H1 (cell line): ENCODE results near the gene THAP5. TPM values are rescaled to one million over a fixed set of nuclear protein-coding genes. Genes with fewer than 3 reads are reported as not detected.

Source experiments
- CTCF ChIA-PET: fragments of 300-600 bp; sonication (Branson Sonifier 250); formaldehyde crosslinking; loops from one replicate; lab custom pipeline; 2021; ENCODE audit not compliant: partially characterized antibody; lab: Charles Lee
- POLR2A ChIA-PET: fragments of 300-600 bp; sonication (Branson Sonifier 250); formaldehyde crosslinking; loops from one replicate; lab custom pipeline; 2021; ENCODE audit warnings: inconsistent platforms; ENCODE audit not compliant: partially characterized antibody; lab: Charles Lee
- DNase-seq, 2 experiments: peaks; one replicate each; pipeline versions ENCODE4 v3.0.0 to v3.0.0-alpha.2; 2010 to 2022; ENCODE audit warnings: low spot score in 2 of 2, low read depth in 1 of 2, mixed read lengths in 1 of 2
- FAIRE-seq: peaks from 2 replicates; lab custom pipeline; 2011; peaks lifted over from hg19 to GRCh38; lab: Jason Lieb, UNC
- H2AFZ ChIP-seq: 2 replicates; pipeline ENCODE4 v1.8.1; 2012; ENCODE audit warnings: low read length, inconsistent platforms
- H2AK5ac ChIP-seq: 2 replicates; pipeline ENCODE4 v1.6.1; 2013; ENCODE audit warnings: low read depth, low read length
- H2BK120ac ChIP-seq: replicated peaks from 2 replicates; pipeline ENCODE3; 2013; ENCODE audit warnings: low read depth, low read length, inconsistent platforms
- H2BK12ac ChIP-seq: 2 replicates; pipeline ENCODE4 v1.6.1; 2013; ENCODE audit warnings: low read depth, low read length
- H2BK15ac ChIP-seq: 2 replicates; pipeline ENCODE4 v1.6.1; 2013; ENCODE audit warnings: low read length
- H2BK20ac ChIP-seq: 2 replicates; pipeline ENCODE4 v1.6.1; 2013; ENCODE audit warnings: low read length
- H2BK5ac ChIP-seq: 2 replicates; pipeline ENCODE4 v1.6.1; 2013; ENCODE audit warnings: low read depth, low read length
- H3K14ac ChIP-seq: 2 replicates; pipeline ENCODE4 v1.6.1; 2013; ENCODE audit warnings: inconsistent platforms; ENCODE audit not compliant: insufficient read length
- H3K18ac ChIP-seq: 2 replicates; pipeline ENCODE4 v1.6.1; 2013; ENCODE audit warnings: low read length; ENCODE audit errors: extremely low read depth
- H3K23ac ChIP-seq: 2 replicates; pipeline ENCODE4 v1.6.1; 2013; ENCODE audit warnings: inconsistent platforms; ENCODE audit not compliant: insufficient read length
- H3K23me2 ChIP-seq: 2 replicates; pipeline ENCODE4 v1.6.1; 2013; ENCODE audit warnings: low read depth, low read length
- H3K27ac ChIP-seq: 2 replicates; pipeline ENCODE4 v1.6.1; 2011; ENCODE audit warnings: low read depth, low read length, inconsistent platforms
- H3K27me3 ChIP-seq, 4 experiments: replicated peaks in 1 of 4; 1 replicate in 1 of 4; 2 replicates in 3 of 4; pipeline versions ENCODE4 v1.6.1 to v1.8.1; 2011 to 2013; ENCODE audit warnings: low read length in 3 of 4, mild to moderate bottlenecking in 3 of 4, inconsistent platforms in 2 of 4, mixed read lengths in 2 of 4, moderate library complexity in 1 of 4; ENCODE audit not compliant: control insufficient read depth in 3 of 4, insufficient read depth in 3 of 4; ENCODE audit errors: extremely low read depth in 1 of 4
- H3K36me3 ChIP-seq, 4 experiments: 2 replicates each; pipeline versions ENCODE4 v1.6.1 to v1.8.1; 2011 to 2013; ENCODE audit warnings: mild to moderate bottlenecking in 4 of 4, low read length in 3 of 4, moderate library complexity in 2 of 4, control low read depth in 1 of 4, inconsistent platforms in 1 of 4; ENCODE audit not compliant: insufficient read depth in 4 of 4, control insufficient read depth in 2 of 4
- H3K4ac ChIP-seq: replicated peaks from 2 replicates; pipeline ENCODE3; 2013; ENCODE audit warnings: low read length, low read depth, mixed read lengths, inconsistent platforms; ENCODE audit not compliant: insufficient read length
- H3K4me1 ChIP-seq, 4 experiments: replicated peaks in 1 of 4; 1 replicate in 1 of 4; 2 replicates in 3 of 4; pipeline versions ENCODE4 v1.6.1 to v1.8.1; 2011 to 2013; ENCODE audit warnings: low read length in 3 of 4, inconsistent platforms in 2 of 4, mixed read lengths in 1 of 4; ENCODE audit not compliant: insufficient read depth in 4 of 4, control insufficient read depth in 3 of 4
- H3K4me2 ChIP-seq, 2 experiments: 2 replicates each; pipeline versions ENCODE4 v1.6.1 to v1.8.1; 2011 to 2013; ENCODE audit warnings: low read depth in 2 of 2, low read length in 2 of 2, control low read depth in 1 of 2, inconsistent platforms in 1 of 2, mild to moderate bottlenecking in 1 of 2; ENCODE audit not compliant: insufficient read depth in 1 of 2
- H3K4me3 ChIP-seq, 4 experiments: fragments of 200-600, 300-600 bp in 1 of 4; sonication (generic), shearing (Covaris generic), sonication (Bioruptor Twin) in 1 of 4; 2 replicates each; pipeline versions ENCODE4 v1.5.1 to v1.8.1; 2011 to 2016; ENCODE audit warnings: low read length in 4 of 4, low read depth in 3 of 4, control low read depth in 2 of 4, inconsistent platforms in 2 of 4, mild to moderate bottlenecking in 2 of 4, mixed read lengths in 1 of 4, moderate library complexity in 1 of 4; ENCODE audit not compliant: insufficient read depth in 2 of 4; ENCODE audit errors: extremely low read depth in 1 of 4
- H3K56ac ChIP-seq: replicated peaks from 2 replicates; pipeline ENCODE3; 2013; ENCODE audit warnings: low read depth, mild to moderate bottlenecking, mixed read lengths, low read length, inconsistent platforms; ENCODE audit not compliant: insufficient read length
- H3K79me1 ChIP-seq: 2 replicates; pipeline ENCODE4 v1.6.1; 2013; ENCODE audit warnings: low read depth, low read length, control low read depth
- H3K79me2 ChIP-seq, 2 experiments: 2 replicates each; pipeline versions ENCODE4 v1.6.1 to v1.8.1; 2012 to 2013; ENCODE audit warnings: low read length in 2 of 2, mild to moderate bottlenecking in 2 of 2, inconsistent platforms in 1 of 2; ENCODE audit not compliant: insufficient read depth in 2 of 2, control insufficient read depth in 1 of 2
- H3K9ac ChIP-seq, 4 experiments: replicated peaks in 1 of 4; 1 replicate in 1 of 4; 2 replicates in 3 of 4; pipeline versions ENCODE4 v1.6.1 to v1.8.1; 2011 to 2013; ENCODE audit warnings: low read depth in 3 of 4, low read length in 3 of 4, control low read depth in 2 of 4, mild to moderate bottlenecking in 2 of 4, moderate library complexity in 2 of 4, inconsistent platforms in 1 of 4; ENCODE audit errors: extremely low read depth in 1 of 4
- H3K9me3 ChIP-seq, 2 experiments: 2 replicates each; pipeline versions ENCODE4 v1.6.1 to v1.8.1; 2012 to 2013; ENCODE audit warnings: mild to moderate bottlenecking in 2 of 2, moderate library complexity in 2 of 2, control low read depth in 1 of 2, inconsistent platforms in 1 of 2, low read depth in 1 of 2, low read length in 1 of 2, mixed read lengths in 1 of 2; ENCODE audit not compliant: insufficient read depth in 2 of 2
- H4K20me1 ChIP-seq, 2 experiments: replicated peaks in 1 of 2; 2 replicates each; pipeline versions ENCODE3 to v1.8.1; 2011 to 2013; ENCODE audit warnings: inconsistent platforms in 2 of 2, low read length in 2 of 2, mild to moderate bottlenecking in 1 of 2; ENCODE audit not compliant: insufficient read depth in 2 of 2, control insufficient read depth in 1 of 2
- H4K5ac ChIP-seq: 2 replicates; pipeline ENCODE4 v1.6.1; 2013; ENCODE audit warnings: low read length, low read depth, mixed read lengths, inconsistent platforms; ENCODE audit not compliant: insufficient read length
- H4K8ac ChIP-seq: 2 replicates; pipeline ENCODE4 v1.8.0; 2013; ENCODE audit warnings: mild to moderate bottlenecking, moderate library complexity, low read length, inconsistent platforms; ENCODE audit not compliant: insufficient read depth; ENCODE audit errors: extremely low read depth
- H4K91ac ChIP-seq: replicated peaks from 2 replicates; pipeline ENCODE3; 2013; ENCODE audit warnings: low read length, mixed read lengths, inconsistent platforms; ENCODE audit not compliant: insufficient read length
- CHD2 ChIP-seq: IDR thresholded peaks from 2 replicates; pipeline ENCODE4 v1.6.1; 2012; ENCODE audit warnings: low read length, improper control_type of control experiment
- CREB1 ChIP-seq: IDR thresholded peaks from 2 replicates; pipeline ENCODE4 v1.6.1; 2012; ENCODE audit warnings: inconsistent platforms
- CTBP2 ChIP-seq: IDR thresholded peaks from 2 replicates; pipeline ENCODE4 v1.7.0; 2011; ENCODE audit warnings: borderline replicate concordance, mild to moderate bottlenecking, moderate library complexity, mixed read lengths, low read length; ENCODE audit not compliant: insufficient read depth, insufficient read length
- GABPA ChIP-seq: IDR thresholded peaks from 2 replicates; pipeline ENCODE4 v1.6.1; 2011; ENCODE audit warnings: mild to moderate bottlenecking, low read length, moderate library complexity, borderline replicate concordance; ENCODE audit not compliant: insufficient read depth
- KDM5A ChIP-seq: fragments of 200-600 bp; IDR thresholded peaks from 2 replicates; pipeline ENCODE4 v1.7.1; 2012; ENCODE audit warnings: mild to moderate bottlenecking, low read length, inconsistent platforms, mixed read lengths
- TCF12 ChIP-seq: IDR thresholded peaks from 2 replicates; pipeline ENCODE4 v1.6.1; 2011; ENCODE audit warnings: low read depth, mild to moderate bottlenecking, low read length
- whole genome bisulfite sequencing, 2 experiments: shearing (Covaris generic) in 1 of 2; methylation state at CpG; one replicate each; pipeline versions ENCODE4 v1.1.6 to v1.1.7; 2013 to 2015; ENCODE audit warnings: low lambda C conversion rate in 2 of 2, mixed read lengths in 2 of 2, inconsistent platforms in 1 of 2, low coverage in 1 of 2, missing lambda C conversion rate in 1 of 2; ENCODE audit not compliant: insufficient replicate concordance in 2 of 2, insufficient coverage in 1 of 2, insufficient read length in 1 of 2; ENCODE audit errors: extremely low coverage in 1 of 2, missing lambda C conversion rate in 1 of 2; 5-methylcytosine and 5-hydroxymethylcytosine counted together
- polyA plus RNA-seq, 7 experiments: library from polyadenylated mRNA; depleted of rRNA in 3 of 7; stranded (reverse) in 5 of 7; unstranded in 2 of 7; fragments of >200 nt in 5 of 7; fragments of 200-250 nt in 2 of 7; gene quantifications; 1 replicate in 5 of 7; 2 replicates in 1 of 7; 4 replicates in 1 of 7; pipeline versions ENCODE4 v1.2.1 to v1.2.3, GENCODE V29; 2011 to 2013; ENCODE audit warnings: missing spikeins in 2 of 7, mixed read lengths in 2 of 7
- total RNA-seq: library from RNA; stranded (reverse); fragmentation: NEBNext Ultra II Directional; extraction: Animal tissue kit (Norgen Biotek cat#: 25700); gene quantifications from 2 replicates; pipeline ENCODE4 v1.2.1, GENCODE V29; 2021

Gene THAP5
- total and polyA plus RNA-seq, 2 of the 8 experiments (the other 6 are each of a cell fraction or from before 2014, with no cell fraction given): 3.9 to 24.2 TPM

DNA sequence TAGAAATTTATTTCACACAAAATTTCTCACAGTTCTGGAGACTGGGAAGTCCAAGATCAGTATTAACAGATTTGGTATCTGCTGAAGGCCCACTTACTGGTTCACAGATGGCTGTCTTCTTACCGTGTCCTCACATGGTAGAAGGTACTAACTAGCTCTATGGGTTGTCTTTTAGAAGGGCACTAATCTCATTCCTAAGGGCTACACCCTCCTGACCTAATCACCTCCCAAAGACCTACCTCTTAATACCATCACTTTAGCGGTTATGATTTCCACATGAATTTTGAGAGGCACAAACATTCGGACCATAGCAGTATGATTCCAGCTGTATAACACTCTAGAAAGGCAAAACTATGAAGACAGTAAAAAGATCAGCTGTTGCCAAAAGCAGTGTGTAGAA is 51.6 kb downstream of the THAP5 start:
- Histone ChIP-seq H3K79me2 (peaks cover 0 to 46% of the 10 kb centered on the region in 2 experiments; a peak in 3 of 4 replicates), H3K4me3 (no peak overlapping the region)
- CTCF ChIA-PET: interaction anchor here (0.7 kb wide), 1 partner anchor 1412 kb away, joined by 4 read pairs; no protein-coding TSS in a partner anchor
- TF ChIP-seq GABPA (no peak), CHD2 (no peak), CTBP2 (no peak), CREB1 (no peak), KDM5A (no peak), TCF12 (no peak)

More for the DNA sequence above, 51.6 kb downstream of the THAP5 start:
- POLR2A ChIA-PET: no interaction called here
- Histone ChIP-seq H4K91ac (no peak overlapping the region), H3K79me1 (peaks cover 6% of the 10 kb centered on the region; the same call in 1 of the 2 replicates), H2BK20ac (no peak overlapping the region), H4K5ac (no peak overlapping the region), H2BK5ac (no peak overlapping the region), H3K36me3 (peaks cover 0 to 34% (median 3%) of the 10 kb centered on the region in 4 experiments; a peak in 3 of 8 replicates), H4K20me1 (peaks cover 0 to 1% of the 10 kb centered on the region in 2 experiments), H3K4me2 (no peak overlapping the region), H3K9me3 (no peaks in the 10 kb centered on the region), H2AFZ (no peak overlapping the region), H3K23ac (no peak overlapping the region), H2BK12ac (no peak overlapping the region), H4K8ac (no peak overlapping the region), H3K14ac (no peak overlapping the region), H3K27me3 (no peaks in the 10 kb centered on the region), H3K4me1 (peaks cover 0 to 16% (median 8%) of the 10 kb centered on the region in 4 experiments; a peak in 4 of 7 replicates), H3K4ac (no peak overlapping the region), H3K27ac (no peak overlapping the region), H3K56ac (no peak overlapping the region), H2BK15ac (no peak overlapping the region), H2BK120ac (no peak overlapping the region), H2AK5ac (no peak overlapping the region), H3K23me2 (no peaks in the 10 kb centered on the region), H3K9ac (no peak overlapping the region), H3K18ac (no peak overlapping the region)
- no peak for FAIRE-seq
- WGBS, 2 experiments: 96% methylated on average over 3 of the region's 3 CpGs; no CpG with 5 or more reads in 1 of the 2 experiments
- DNase-seq: no peak
